Endothelial cell of umbilical vein (primary cell): ENCODE results near the gene OTOS. TPM values are rescaled to one million over a fixed set of nuclear protein-coding genes. Genes with fewer than 3 reads are reported as not detected.

Experiments
- BruUV-seq: library from RNA; stranded (reverse); fragments of 400-500 nt; replicated peaks from 2 replicates; lab custom pipeline; 2021; lab: Mats Ljungman, UMichigan
- CTCF ChIA-PET: fragments of 300-600, 350-600 bp; sonication (Branson Sonifier 250); formaldehyde crosslinking; loops from one replicate; lab custom pipeline; 2021; ENCODE audit warnings: antibody characterized with exemption, inconsistent platforms; lab: Charles Lee
- POLR2A ChIA-PET: fragments of 300-600, 350-600 bp; sonication (Branson Sonifier 250); formaldehyde crosslinking; loops from one replicate; lab custom pipeline; 2021; ENCODE audit warnings: antibody characterized with exemption, inconsistent platforms; lab: Charles Lee
- DNase-seq: peaks from one replicate; pipeline ENCODE4 v3.0.0-alpha.2; 2011; ENCODE audit warnings: low read depth, low spot score
- FAIRE-seq: peaks from 2 replicates; lab custom pipeline; 2011; peaks lifted over from hg19 to GRCh38; lab: Jason Lieb, UNC
- H2AFZ ChIP-seq: 2 replicates; pipeline ENCODE4 v1.6.0; 2012; ENCODE audit warnings: low read depth, low read length, control low read depth, inconsistent platforms
- H3K27ac ChIP-seq: 2 replicates; pipeline ENCODE4 v1.5.1; 2011; ENCODE audit warnings: low read depth, mild to moderate bottlenecking, control low read depth, low read length, moderate library complexity; ENCODE audit not compliant: insufficient read depth
- H3K27me3 ChIP-seq, 2 experiments: 2 replicates each; pipeline versions ENCODE4 v1.6.0 to v1.6.1; 2011; ENCODE audit warnings: low read length in 2 of 2, mixed read lengths in 1 of 2; ENCODE audit not compliant: control insufficient read depth in 2 of 2, insufficient read depth in 2 of 2
- H3K36me3 ChIP-seq, 2 experiments: 2 replicates in 1 of 2; 3 replicates in 1 of 2; pipeline ENCODE4 v1.5.1; 2011; ENCODE audit warnings: low read length in 2 of 2, mild to moderate bottlenecking in 1 of 2, moderate library complexity in 1 of 2; ENCODE audit not compliant: control insufficient read depth in 2 of 2, insufficient read depth in 2 of 2; ENCODE audit errors: extremely low read depth in 1 of 2
- H3K4me1 ChIP-seq: 3 replicates; pipeline ENCODE4 v1.5.1; 2011; ENCODE audit warnings: mild to moderate bottlenecking, low read length; ENCODE audit not compliant: control insufficient read depth, insufficient read depth; ENCODE audit errors: extremely low read depth
- H3K4me2 ChIP-seq: 2 replicates; pipeline ENCODE4 v1.6.1; 2011; ENCODE audit warnings: low read length, control low read depth, mixed read lengths; ENCODE audit not compliant: insufficient read depth
- H3K4me3 ChIP-seq, 3 experiments: fragments of 200-600 bp in 1 of 3; sonication (generic), shearing (Covaris generic) in 1 of 3; replicated peaks in 1 of 3; 2 replicates each; pipeline ENCODE4 v1.5.1; 2011 to 2016; ENCODE audit warnings: control low read depth in 3 of 3, low read length in 3 of 3, mild to moderate bottlenecking in 2 of 3, inconsistent platforms in 1 of 3, low read depth in 1 of 3, moderate library complexity in 1 of 3; ENCODE audit not compliant: insufficient read depth in 1 of 3
- H3K79me2 ChIP-seq: 2 replicates; pipeline ENCODE4 v1.6.0; 2012; ENCODE audit warnings: low read length, inconsistent platforms; ENCODE audit not compliant: control insufficient read depth, insufficient read depth
- H3K9ac ChIP-seq: replicated peaks from 2 replicates; pipeline ENCODE3; 2011; ENCODE audit warnings: low read length, control low read depth; ENCODE audit not compliant: insufficient read depth; ENCODE audit errors: extremely low read depth
- H3K9me1 ChIP-seq: replicated peaks from 3 replicates; pipeline ENCODE4 v1.6.0; 2011; ENCODE audit warnings: mild to moderate bottlenecking, low read length; ENCODE audit not compliant: control insufficient read depth, insufficient read depth; ENCODE audit errors: extremely low read depth
- H3K9me3 ChIP-seq: replicated peaks from 2 replicates; pipeline ENCODE4 v1.5.1; 2012; ENCODE audit warnings: low read length, inconsistent platforms; ENCODE audit not compliant: control insufficient read depth, insufficient read depth
- H4K20me1 ChIP-seq: replicated peaks from 2 replicates; pipeline ENCODE3; 2011; ENCODE audit warnings: mild to moderate bottlenecking, low read length; ENCODE audit not compliant: control insufficient read depth, insufficient read depth; ENCODE audit errors: extremely low read depth
- EZH2 ChIP-seq: IDR thresholded peaks from 2 replicates; pipeline ENCODE4 v1.6.1; 2012; ENCODE audit warnings: borderline replicate concordance, low read depth, mild to moderate bottlenecking, moderate library complexity, low read length, inconsistent platforms; ENCODE audit not compliant: severe bottlenecking
- FOS ChIP-seq: IDR thresholded peaks from 2 replicates; pipeline ENCODE4 v1.6.1; 2011; ENCODE audit warnings: mild to moderate bottlenecking, low read length, moderate library complexity, borderline replicate concordance; ENCODE audit not compliant: insufficient read depth
- GATA2 ChIP-seq: IDR thresholded peaks from 2 replicates; pipeline ENCODE4 v1.7.0; 2011; ENCODE audit warnings: low read depth, mild to moderate bottlenecking, moderate library complexity, mixed read lengths, low read length; ENCODE audit not compliant: insufficient read length, insufficient read depth
- JUN ChIP-seq: IDR thresholded peaks from 2 replicates; pipeline ENCODE4 v1.6.1; 2011; ENCODE audit warnings: borderline replicate concordance, low read depth; ENCODE audit not compliant: insufficient read length, insufficient read depth
- MAX ChIP-seq: IDR thresholded peaks from 2 replicates; pipeline ENCODE4 v1.6.1; 2011; ENCODE audit not compliant: insufficient read depth, insufficient read length
- MYC ChIP-seq: IDR thresholded peaks from one replicate; pipeline ENCODE4 v1.6.1; 2011; ENCODE audit warnings: mild to moderate bottlenecking, low read depth, low read length
- POLR2A ChIP-seq: IDR thresholded peaks from 2 replicates; pipeline ENCODE4 v1.6.1; 2012; ENCODE audit warnings: low read depth, mild to moderate bottlenecking, control low read depth, low read length
- POLR2AphosphoS5 ChIP-seq: IDR thresholded peaks from 2 replicates; pipeline ENCODE4 v1.6.1; 2012; ENCODE audit warnings: low read depth, mild to moderate bottlenecking, control low read depth, low read length, moderate library complexity; ENCODE audit not compliant: insufficient read depth
- dilution Hi-C: fragments of 300-500 bp; cut with MboI; formaldehyde crosslinking; loops from one replicate; pipeline ENCODE4 v1.15.0; 2019; ENCODE audit warnings: low sequenced_read_pairs; ENCODE audit not compliant: extremely low pct_ligation_motif_present
- intact Hi-C: fragments of 100-400 bp; cut with micrococcal nuclease; formaldehyde crosslinking; loops from one replicate; pipeline ENCODE4 v1.10.0; 2022
- polyA plus RNA-seq, 4 experiments: library from polyadenylated mRNA; depleted of rRNA in 3 of 4; stranded (reverse) in 3 of 4; unstranded in 1 of 4; fragments of >200 nt; gene quantifications; 2 replicates each; pipeline versions ENCODE4 v1.2.1 to v1.2.3, GENCODE V29; 2011 to 2012; ENCODE audit warnings: missing spikeins in 1 of 4
- total RNA-seq: library from RNA; stranded (reverse); gene quantifications from 2 replicates; pipeline ENCODE4 v1.2.3, GENCODE V29; 2021

The OTOS gene
- total and polyA plus RNA-seq, 2 donors (not counting 3 experiments of a cell fraction or from before 2014, with no cell fraction given): not detected

DNA sequence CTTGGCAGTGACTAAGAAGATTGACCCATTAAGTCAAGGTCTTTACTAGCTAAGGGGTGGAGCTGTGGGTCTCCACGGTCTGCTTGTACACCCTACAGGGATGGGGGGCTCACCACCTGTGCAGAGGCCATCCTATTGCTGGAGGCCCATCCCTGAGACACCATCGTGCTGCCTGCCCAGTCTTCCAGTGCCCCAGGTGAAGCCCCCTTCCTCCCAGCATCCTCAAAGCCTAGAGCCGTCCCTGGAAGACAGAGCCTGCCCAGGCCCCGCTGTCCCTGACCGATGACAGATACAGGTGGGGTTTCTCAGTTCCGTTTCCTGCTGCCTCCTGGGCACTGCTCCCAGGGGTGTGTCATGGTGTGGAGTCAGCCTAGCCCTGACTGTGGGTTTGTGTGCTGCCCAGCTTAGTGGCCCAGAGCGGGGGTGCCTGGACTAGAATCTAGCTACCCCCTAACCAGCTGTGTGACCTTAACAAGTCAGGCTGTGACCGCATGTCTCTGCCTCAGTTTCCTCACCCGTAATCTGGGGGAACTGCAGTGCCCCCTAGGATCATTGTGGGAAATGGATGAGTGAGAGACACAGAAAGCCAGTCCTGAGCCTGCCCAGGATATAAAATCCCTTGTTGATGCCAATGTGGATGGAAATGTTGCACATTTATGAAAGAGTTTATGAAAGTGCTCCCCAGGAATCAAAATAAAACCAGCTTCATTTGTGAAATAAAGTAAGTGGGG is 2.0 kb downstream of the OTOS start:
- H3K27me3 ChIP-seq: no peaks in the 10 kb centered on the region
- no peaks in the 10 kb centered on the region for H3K9me1 ChIP-seq
- no peak overlapping the region for H3K9ac ChIP-seq
- ChIA-PET POLR2A (no interaction called here), CTCF (interaction anchor here (1.9 kb wide), 1 partner anchor 77 kb away, joined by 15 read pairs; no protein-coding TSS in a partner anchor)
- intact Hi-C loops: loop anchor here (5.0 kb wide), 1 partner anchor 736 kb away; the partner anchor contains the start of gene HDAC4
- TF ChIP-seq FOS (no peak), EZH2 (no peak), POLR2A (no peak), POLR2AphosphoS5 (no peak), MAX (no peak), MYC (no peak), GATA2 (no peak), JUN (no peak)
- H3K27ac ChIP-seq: no peak overlapping the region
- FAIRE-seq (no peak), DNase-seq (no peak)
- H2AFZ ChIP-seq: no peak overlapping the region
- no peak overlapping the region for H3K4me2 ChIP-seq
- H3K4me1 ChIP-seq: peaks cover 9% of the 10 kb centered on the region
- no peaks in the 10 kb centered on the region for H3K9me3 ChIP-seq
- no peaks in the 10 kb centered on the region for H4K20me1 ChIP-seq
- BruUV-seq: no TSS peak
- peaks cover 23% of the 10 kb centered on the region for H3K79me2 ChIP-seq
- dilution Hi-C loops: no loop called here
- no peak overlapping the region for H3K4me3 ChIP-seq
- H3K36me3 ChIP-seq: peaks cover 0 to 3% of the 10 kb centered on the region in 2 experiments
